ENCODE measurements around the gene XRCC1. TPM values are rescaled to one million over a fixed set of nuclear protein-coding genes. Genes with fewer than 3 reads are reported as not detected.

The XRCC1 gene
- total and polyA plus RNA-seq, 2 of the 8 experiments (the other 6 are each of a cell fraction or from before 2014, with no cell fraction given) = 42.5 to 44.4 TPM

GRCh38 chr19:43624933-43625332, 49.6 kb upstream of the XRCC1 start (continued):
- no peak for TF ChIP-seq ZNF274 (IDR thresholded peaks at IDR 0.05; ENCODE audit: borderline replicate concordance, extremely low read depth, low read length)
- TF ChIP-seq RBBP5 (IDR thresholded peaks at IDR 0.05; ENCODE audit: borderline replicate concordance, low read depth, low read length) = no peak
- peak; percentile 58; the same call in 1 of the 2 replicates for TF ChIP-seq CREB1 (IDR thresholded peaks at IDR 0.05)
- TF ChIP-seq, protein P1, sequence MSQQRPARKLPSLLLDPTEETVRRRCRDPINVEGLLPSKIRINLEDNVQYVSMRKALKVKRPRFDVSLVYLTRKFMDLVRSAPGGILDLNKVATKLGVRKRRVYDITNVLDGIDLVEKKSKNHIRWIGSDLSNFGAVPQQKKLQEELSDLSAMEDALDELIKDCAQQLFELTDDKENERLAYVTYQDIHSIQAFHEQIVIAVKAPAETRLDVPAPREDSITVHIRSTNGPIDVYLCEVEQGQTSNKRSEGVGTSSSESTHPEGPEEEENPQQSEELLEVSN (IDR thresholded peaks at IDR 0.05) = no peak
- TF ChIP-seq BRCA1 (IDR thresholded peaks at IDR 0.05; ENCODE audit: low read depth, low read length) = no peak
- peak; percentile 59; the same call in 1 of the 2 replicates for TF ChIP-seq POLR2AphosphoS5 (IDR thresholded peaks at IDR 0.05; ENCODE audit: low read depth, low read length)
- TF ChIP-seq TCF12 (IDR thresholded peaks at IDR 0.05; ENCODE audit: low read depth, low read length) = peak; percentile 85; the same call in 1 of the 2 replicates
- no peak for TF ChIP-seq CHD2 (IDR thresholded peaks at IDR 0.05; ENCODE audit: low read length)
- TF ChIP-seq SIRT6 (IDR thresholded peaks at IDR 0.05; ENCODE audit: low read length) = no peak
- no peak for TF ChIP-seq TAF1 (IDR thresholded peaks at IDR 0.05; ENCODE audit: low read depth, low read length)
- TF ChIP-seq CTBP2 (IDR thresholded peaks at IDR 0.05; ENCODE audit: borderline replicate concordance, insufficient read depth, insufficient read length, low read length) = no peak
- no peak for TF ChIP-seq ATF3 (IDR thresholded peaks at IDR 0.05; ENCODE audit: insufficient read depth, low read depth, low read length)
- no peak for TF ChIP-seq EP300 (IDR thresholded peaks at IDR 0.05; ENCODE audit: borderline replicate concordance in 1 of 2, low read depth in 2 of 2, low read length in 2 of 2)
- TF ChIP-seq RAD21 (IDR thresholded peaks at IDR 0.05 in 1 of 2, conservative IDR thresholded peaks at IDR 0.05 in 1 of 2; ENCODE audit: low read depth in 2 of 2, low read length in 2 of 2) = peak; percentile 48 to 65
- TF ChIP-seq SUZ12 (IDR thresholded peaks at IDR 0.05; ENCODE audit: low read length) = no peak
- TF ChIP-seq POLR2A (IDR thresholded peaks at IDR 0.05; ENCODE audit: control extremely low read depth in 1 of 2, low read depth in 2 of 2, low read length in 2 of 2) = no peak
- no peak for TF ChIP-seq RNF2 (IDR thresholded peaks at IDR 0.05; ENCODE audit: borderline replicate concordance, low read depth, low read length, missing control alignments, poor library complexity, severe bottlenecking)
- no peak for TF ChIP-seq SP4 (IDR thresholded peaks at IDR 0.05; ENCODE audit: low read length)
- TF ChIP-seq HDAC2 (IDR thresholded peaks at IDR 0.05; ENCODE audit: borderline replicate concordance in 1 of 2, low read depth in 2 of 2, low read length in 2 of 2) = peak in 1 of 2 experiments; percentile 76; a peak in 2 of 4 replicates
- no peak for TF ChIP-seq ASH2L (IDR thresholded peaks at IDR 0.05; ENCODE audit: low read length)
- TF ChIP-seq SAP30 (IDR thresholded peaks at IDR 0.05; ENCODE audit: insufficient read depth, insufficient replicate concordance, low read length) = no peak
